ENCODE data around the gene C11orf16. TPM values are rescaled to one million over a fixed set of nuclear protein-coding genes. Genes with fewer than 3 reads are reported as not detected.

Gene C11orf16
- total RNA-seq, 1 experiment from 2014 or later = not detected

- TF ChIP-seq CTCF (IDR thresholded peaks at IDR 0.05; ENCODE audit: insufficient read depth in 1 of 2, low read depth in 1 of 2, low read length in 1 of 2, severe bottlenecking in 1 of 2, unreplicated experiment in 1 of 2) = peak in 1 of 2 experiments; percentile 22
- no peaks in the 10 kb centered on the region for H3K27me3 ChIP-seq (replicated peaks; ENCODE audit: control insufficient read depth, insufficient read depth, low read length)
- H3K4me1 Mint-ChIP-seq (ENCODE audit: low read depth, unreplicated experiment) = peaks cover 10% of the 10 kb centered on the region
- no peaks in the 10 kb centered on the region for H3K9me3 ChIP-seq
- no peak overlapping the region for H3K27ac Mint-ChIP-seq (ENCODE audit: unreplicated experiment)
- H3K4me1 ChIP-seq = peaks cover 26% of the 10 kb centered on the region
- H3K4me3 Mint-ChIP-seq (ENCODE audit: unreplicated experiment) = peak overlapping the region; percentile 79
- CTCF ChIA-PET = no interaction called here
- no peaks in the 10 kb centered on the region for H3K36me3 ChIP-seq (ENCODE audit: control insufficient read depth, insufficient read depth, low read length)
- intact Hi-C loops (cut with micrococcal nuclease; ENCODE audit: unreplicated experiment) = loop anchor here (2.0 kb wide), 1 partner anchor 17 kb away; no protein-coding TSS in a partner anchor
- POLR2A ChIA-PET = no interaction called here
- no peaks in the 10 kb centered on the region for H3K36me3 Mint-ChIP-seq (ENCODE audit: insufficient read depth, unreplicated experiment)
- no peak overlapping the region for H3K4me3 ChIP-seq (ENCODE audit: low read depth, low read length)
- H3K9me3 Mint-ChIP-seq (ENCODE audit: unreplicated experiment) = no peaks in the 10 kb centered on the region
- no TSS peak for BruUV-seq (replicated peaks)
- no peaks in the 10 kb centered on the region for H3K27me3 Mint-ChIP-seq (ENCODE audit: insufficient read depth, unreplicated experiment)
- DNase-seq = no peak
These were observed 1.2 kb upstream of the C11orf16 start for GRCh38 chr11:8933931-8934330.

DNA sequence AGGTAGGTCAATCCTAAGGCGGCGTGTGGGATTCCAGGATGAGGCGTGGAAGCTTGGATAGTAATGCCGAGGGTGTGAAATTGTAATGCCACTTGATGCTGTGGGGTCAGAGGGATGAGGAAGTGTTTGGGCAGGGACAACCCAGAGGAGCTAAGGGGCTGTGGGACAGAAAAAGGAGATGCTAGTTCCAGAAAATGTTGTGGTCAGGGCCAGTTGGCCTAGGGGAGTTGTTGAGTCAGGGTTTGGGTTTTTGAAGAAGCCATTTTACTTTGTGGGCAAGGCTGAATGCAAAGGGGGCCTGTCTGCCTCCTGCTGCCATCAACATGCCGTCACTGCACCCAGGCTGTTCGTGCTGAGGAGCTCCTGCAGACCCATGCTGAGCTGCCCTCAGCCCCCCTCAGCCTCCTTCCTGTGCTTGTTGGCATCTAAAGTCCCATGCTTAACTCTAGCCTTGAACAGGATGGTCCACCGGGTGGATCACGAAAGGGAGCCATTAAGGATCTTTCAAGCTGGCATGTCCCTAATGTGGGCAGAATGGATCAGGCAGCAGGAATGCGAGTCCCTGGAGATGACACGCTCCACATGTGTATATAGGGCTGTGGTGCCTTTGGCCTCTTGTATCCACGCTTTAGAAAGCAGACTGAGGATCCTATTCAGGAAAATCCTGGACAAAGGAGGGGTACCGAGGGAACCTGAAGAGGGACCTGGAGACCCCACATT is 2.1 kb downstream of the C11orf16 start:
- DNase-seq = no peak
- no peaks in the 10 kb centered on the region for H3K27me3 Mint-ChIP-seq (ENCODE audit: insufficient read depth, unreplicated experiment)
- no peaks in the 10 kb centered on the region for H3K36me3 Mint-ChIP-seq (ENCODE audit: insufficient read depth, unreplicated experiment)
- no peaks in the 10 kb centered on the region for H3K36me3 ChIP-seq (ENCODE audit: control insufficient read depth, insufficient read depth, low read length)
- intact Hi-C loops (cut with micrococcal nuclease; ENCODE audit: unreplicated experiment) = no loop called here
- no peak overlapping the region for H3K27ac Mint-ChIP-seq (ENCODE audit: unreplicated experiment)
- BruUV-seq (replicated peaks) = no TSS peak
- ChIA-PET POLR2A (no interaction called here), CTCF (interaction anchor here (0.5 kb wide), 1 partner anchor 701 kb away, joined by 8 read pairs; no protein-coding TSS in a partner anchor)
- peaks cover 9% of the 10 kb centered on the region for H3K4me1 Mint-ChIP-seq (ENCODE audit: low read depth, unreplicated experiment)
- H3K4me1 ChIP-seq = peaks cover 26% of the 10 kb centered on the region
- no peak for TF ChIP-seq CTCF (IDR thresholded peaks at IDR 0.05; ENCODE audit: insufficient read depth in 1 of 2, low read depth in 1 of 2, low read length in 1 of 2, severe bottlenecking in 1 of 2, unreplicated experiment in 1 of 2)
- no peaks in the 10 kb centered on the region for H3K9me3 Mint-ChIP-seq (ENCODE audit: unreplicated experiment)
- no peak overlapping the region for H3K4me3 Mint-ChIP-seq (ENCODE audit: unreplicated experiment)
- no peaks in the 10 kb centered on the region for H3K27me3 ChIP-seq (replicated peaks; ENCODE audit: control insufficient read depth, insufficient read depth, low read length)
- no peak overlapping the region for H3K4me3 ChIP-seq (ENCODE audit: low read depth, low read length)
- no peaks in the 10 kb centered on the region for H3K9me3 ChIP-seq

DNA sequence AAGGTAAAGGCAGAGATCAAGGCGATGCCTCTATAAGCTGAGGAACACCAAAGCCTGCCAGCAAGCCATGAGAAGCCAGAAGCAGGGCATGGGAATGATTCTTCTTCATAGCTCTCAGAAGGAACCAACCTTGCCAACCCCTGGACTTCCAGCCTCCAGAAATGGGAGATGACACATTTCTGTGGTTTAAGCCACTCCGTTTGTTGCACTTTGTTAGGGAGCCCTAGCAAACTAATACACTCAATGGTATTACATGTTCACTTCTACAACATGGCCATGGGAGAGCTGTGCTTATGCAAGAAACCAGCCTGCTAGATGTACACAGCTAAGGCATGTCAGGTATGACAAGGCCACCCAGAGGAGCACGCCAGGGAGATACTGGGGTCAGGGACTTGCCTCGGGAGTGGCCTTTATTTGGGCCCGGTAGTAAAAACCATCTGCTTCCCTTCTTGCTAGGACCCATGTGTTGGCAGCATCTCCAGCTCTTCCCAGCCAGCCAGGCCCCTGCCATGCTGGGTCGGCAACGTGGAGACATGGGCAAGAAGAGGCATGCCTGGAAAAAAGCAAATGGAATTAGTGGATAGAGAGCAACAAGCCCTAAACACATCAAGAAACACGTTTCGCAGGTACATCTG is 3.6 kb downstream of the C11orf16 start:
- POLR2A ChIA-PET = no interaction called here

More for the DNA sequence above, 3.6 kb downstream of the C11orf16 start:
- Mint-ChIP-seq H3K4me1 (ENCODE audit: low read depth, unreplicated experiment) (no peaks in the 10 kb centered on the region), H3K36me3 (ENCODE audit: insufficient read depth, unreplicated experiment) (no peaks in the 10 kb centered on the region), H3K27ac (ENCODE audit: unreplicated experiment) (no peak overlapping the region), H3K4me3 (ENCODE audit: unreplicated experiment) (no peak overlapping the region), H3K27me3 (ENCODE audit: insufficient read depth, unreplicated experiment) (no peaks in the 10 kb centered on the region), H3K9me3 (ENCODE audit: unreplicated experiment) (no peaks in the 10 kb centered on the region)
- Histone ChIP-seq H3K27me3 (replicated peaks; ENCODE audit: control insufficient read depth, insufficient read depth, low read length) (no peaks in the 10 kb centered on the region), H3K9me3 (no peaks in the 10 kb centered on the region), H3K4me1 (peaks cover 14% of the 10 kb centered on the region), H3K4me3 (ENCODE audit: low read depth, low read length) (no peak overlapping the region), H3K36me3 (ENCODE audit: control insufficient read depth, insufficient read depth, low read length) (no peaks in the 10 kb centered on the region)
- no peak for DNase-seq
- intact Hi-C loops (cut with micrococcal nuclease; ENCODE audit: unreplicated experiment) = no loop called here
- no peak for TF ChIP-seq CTCF (IDR thresholded peaks at IDR 0.05; ENCODE audit: insufficient read depth in 1 of 2, low read depth in 1 of 2, low read length in 1 of 2, severe bottlenecking in 1 of 2, unreplicated experiment in 1 of 2)
- CTCF ChIA-PET = no interaction called here
- no TSS peak for BruUV-seq (replicated peaks)
